CD4-positive, alpha-beta T cell treated with Interleukin-15 for 1 hour (primary cell): Measurements from ENCODE around the gene PCBP3.

Source experiments
- DNase-seq: peaks from one replicate; pipeline ENCODE4 v3.0.0-alpha.2; 2020

The PCBP3 gene

GRCh38 chr21:45899317-45900033 lies 255.9 kb downstream of the PCBP3 start:
- no peak for DNase-seq

DNA sequence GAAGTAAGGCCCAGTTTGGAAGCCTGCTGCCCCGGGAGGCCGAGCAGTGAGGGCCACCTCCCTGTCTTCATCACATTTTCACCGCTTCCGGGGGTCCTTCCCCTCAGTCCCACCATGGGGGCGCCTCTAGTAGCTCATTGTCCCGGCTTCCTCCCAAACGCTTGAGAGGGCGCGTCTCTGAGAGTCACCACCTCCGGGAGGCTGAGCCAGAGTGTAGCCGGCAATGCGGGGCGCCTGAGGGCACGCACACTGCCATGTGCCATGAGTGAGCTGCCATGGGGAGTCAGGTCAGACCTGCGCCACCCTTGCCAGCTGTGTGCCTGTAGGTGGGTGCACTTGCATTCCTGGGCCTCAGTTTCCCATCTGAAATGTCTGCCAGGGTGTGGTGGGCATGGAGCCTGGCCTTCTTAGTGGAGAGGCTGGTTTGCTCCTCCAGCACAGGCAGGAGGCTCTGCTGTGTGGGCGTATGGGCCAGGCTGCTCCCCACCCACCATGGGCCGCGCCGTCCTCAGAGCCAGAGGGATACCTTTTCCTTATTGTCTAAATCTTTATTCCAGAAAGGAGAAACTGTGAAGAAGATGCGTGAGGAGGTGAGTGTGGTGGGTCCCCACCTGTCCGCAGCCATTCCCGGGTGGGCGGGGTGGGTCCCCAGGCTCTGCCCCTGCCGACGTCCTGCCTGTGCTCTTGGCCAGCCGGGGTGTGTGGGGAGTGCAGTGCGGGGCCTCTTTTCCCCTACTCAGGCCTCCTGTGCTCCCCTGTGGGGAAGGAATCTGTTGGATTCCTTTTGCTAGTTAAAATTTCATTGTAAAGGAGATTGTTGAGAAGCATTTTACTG lies 256.7 kb downstream of the PCBP3 start:
- no peak for DNase-seq

DNA sequence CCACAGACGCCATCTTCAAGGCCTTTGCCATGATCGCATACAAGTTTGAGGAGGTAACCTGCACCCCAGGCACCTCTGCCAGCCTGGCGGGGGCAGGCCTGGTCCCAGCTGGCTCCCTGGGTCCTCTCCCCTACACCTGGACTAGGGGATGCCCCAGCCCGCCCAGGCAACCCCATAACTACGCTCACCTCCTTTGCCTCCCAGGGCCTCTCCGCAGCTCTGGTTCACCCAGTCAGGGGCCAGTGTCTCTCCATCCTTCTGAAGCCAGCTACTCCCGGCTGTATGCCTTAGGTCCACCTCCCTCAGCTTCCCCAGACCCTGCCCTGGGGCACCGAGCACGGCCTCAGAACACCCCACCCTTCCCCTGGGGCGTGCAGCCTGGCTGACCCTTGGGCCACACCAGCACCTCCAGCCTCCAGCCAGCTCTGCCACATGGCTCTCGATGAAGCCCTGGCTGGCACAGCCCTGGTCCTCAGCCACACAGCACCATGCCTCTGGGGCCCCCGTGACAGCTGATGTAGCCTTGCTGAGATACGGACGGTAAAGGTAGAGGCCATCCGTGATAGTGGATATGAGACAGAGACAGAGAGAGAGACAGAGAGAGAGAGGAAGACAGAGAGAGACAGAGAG lies 257.7 kb downstream of the PCBP3 start:
- no peak for DNase-seq

DNA sequence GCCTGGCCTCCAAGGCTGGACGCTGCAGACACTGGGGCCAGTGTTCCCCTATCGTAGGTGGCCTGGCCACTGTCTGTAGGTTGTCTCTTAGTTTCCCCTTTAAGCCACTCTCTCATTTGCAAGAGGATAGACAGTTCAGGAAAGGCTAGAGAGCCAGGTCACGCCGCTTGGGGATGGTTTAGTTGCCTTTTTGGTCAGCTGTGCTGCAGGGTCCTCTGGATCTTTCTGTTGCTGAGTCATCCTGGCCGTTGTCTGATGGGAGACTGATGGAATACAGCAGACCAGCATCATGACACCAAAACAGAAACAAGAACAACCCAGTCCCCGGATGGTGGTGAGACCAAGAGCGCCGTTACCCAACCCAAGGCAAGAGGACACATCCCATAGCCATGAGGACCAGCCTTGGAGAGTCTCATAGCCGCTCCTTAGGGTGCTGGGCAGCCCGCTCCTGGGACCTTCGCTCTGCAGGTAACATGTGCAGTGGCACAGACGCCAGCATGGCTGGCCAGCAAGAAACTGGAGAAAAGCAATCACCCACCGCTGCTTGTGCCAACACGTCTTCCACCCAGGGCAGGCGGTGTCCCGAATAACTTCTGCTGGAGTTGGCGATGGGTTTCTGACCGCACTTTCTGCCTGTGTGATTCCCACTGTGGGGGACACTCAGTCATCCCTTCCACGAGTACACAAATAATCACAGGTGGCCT lies 258.9 kb downstream of the PCBP3 start:
- DNase-seq = no peak

DNA sequence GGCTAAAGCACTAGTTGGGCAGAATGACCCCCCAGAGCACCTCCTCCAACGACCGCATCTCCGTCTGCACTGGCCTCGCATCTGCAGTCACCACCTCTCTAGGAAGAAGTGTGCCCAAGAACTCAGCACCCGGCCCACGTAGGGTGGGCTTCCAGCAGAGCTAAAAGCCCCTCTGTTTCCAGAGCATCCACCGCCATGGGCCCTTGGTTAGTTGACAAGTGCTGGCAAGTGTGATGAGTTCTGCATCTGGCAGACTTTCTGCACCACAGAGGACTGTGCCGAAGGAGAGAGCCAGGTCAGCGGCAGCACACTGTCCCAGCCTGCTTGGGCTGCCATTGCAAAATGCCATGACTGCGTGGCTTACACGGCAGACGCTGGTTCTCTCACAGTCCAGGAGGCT lies 261.7 kb downstream of the PCBP3 start:
- DNase-seq = no peak

- DNase-seq = no peak
Measured at GRCh38 chr21:45906196-45906805, 262.8 kb downstream of the PCBP3 start.

DNA sequence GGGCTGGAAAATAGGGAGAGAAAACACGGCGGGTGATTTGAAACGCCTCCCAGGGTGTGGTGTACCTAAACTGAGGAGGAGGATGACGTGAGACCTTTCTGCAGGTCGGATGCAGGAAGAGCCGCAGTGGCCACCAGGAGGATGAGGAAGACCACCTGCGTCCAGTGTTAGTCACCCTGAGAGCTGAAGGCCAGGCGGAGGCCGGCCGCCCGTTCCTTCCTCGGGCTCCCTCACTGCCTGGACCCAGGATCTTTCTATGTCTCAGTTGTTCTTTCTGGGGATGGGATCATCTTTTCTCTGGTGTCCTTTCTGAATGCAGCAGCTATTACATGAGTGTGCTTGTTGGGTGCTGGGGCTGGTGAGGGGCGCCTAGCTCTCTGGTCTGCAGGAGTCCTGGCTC lies 263.3 kb downstream of the PCBP3 start:
- DNase-seq = no peak

DNA sequence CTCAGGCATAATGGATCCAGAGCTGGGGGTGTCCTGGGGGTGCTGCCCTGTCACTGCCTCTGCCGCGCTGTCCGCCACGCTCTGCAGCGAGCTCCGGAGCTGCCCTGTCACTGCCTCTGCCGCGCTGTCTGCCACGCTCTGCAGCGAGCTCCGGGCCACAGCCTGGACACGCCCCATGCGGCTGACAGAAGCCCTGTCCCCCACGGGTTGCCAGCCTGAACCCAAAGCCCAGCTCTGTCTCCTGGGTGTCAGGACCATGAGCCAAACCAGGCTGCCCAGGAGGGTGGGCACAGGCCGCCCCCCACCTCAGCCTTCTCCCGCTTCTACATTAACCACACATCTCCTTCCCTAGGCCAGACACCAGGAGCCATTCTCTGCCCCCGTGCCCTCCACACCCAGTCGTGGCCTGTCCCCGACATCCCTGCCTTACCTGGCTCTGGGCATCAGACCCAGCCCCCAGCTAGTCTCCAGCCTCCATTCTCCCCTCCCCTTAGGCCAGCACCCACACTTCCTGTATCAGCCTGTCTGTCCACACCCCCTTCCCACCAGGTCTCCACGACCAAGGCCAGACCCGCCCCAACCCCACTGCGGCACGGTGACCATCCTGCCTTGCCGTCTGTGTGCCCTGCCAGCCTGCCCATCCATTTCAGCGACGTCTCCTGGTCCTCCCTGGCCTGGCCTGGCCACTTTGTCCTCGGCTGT lies 265.2 kb downstream of the PCBP3 start:
- no peak for DNase-seq

GRCh38 chr21:45909238-45909988 lies 265.9 kb downstream of the PCBP3 start:
- DNase-seq = no peak

GRCh38 chr21:45910155-45910547 lies 266.6 kb downstream of the PCBP3 start:
- DNase-seq = no peak

DNA sequence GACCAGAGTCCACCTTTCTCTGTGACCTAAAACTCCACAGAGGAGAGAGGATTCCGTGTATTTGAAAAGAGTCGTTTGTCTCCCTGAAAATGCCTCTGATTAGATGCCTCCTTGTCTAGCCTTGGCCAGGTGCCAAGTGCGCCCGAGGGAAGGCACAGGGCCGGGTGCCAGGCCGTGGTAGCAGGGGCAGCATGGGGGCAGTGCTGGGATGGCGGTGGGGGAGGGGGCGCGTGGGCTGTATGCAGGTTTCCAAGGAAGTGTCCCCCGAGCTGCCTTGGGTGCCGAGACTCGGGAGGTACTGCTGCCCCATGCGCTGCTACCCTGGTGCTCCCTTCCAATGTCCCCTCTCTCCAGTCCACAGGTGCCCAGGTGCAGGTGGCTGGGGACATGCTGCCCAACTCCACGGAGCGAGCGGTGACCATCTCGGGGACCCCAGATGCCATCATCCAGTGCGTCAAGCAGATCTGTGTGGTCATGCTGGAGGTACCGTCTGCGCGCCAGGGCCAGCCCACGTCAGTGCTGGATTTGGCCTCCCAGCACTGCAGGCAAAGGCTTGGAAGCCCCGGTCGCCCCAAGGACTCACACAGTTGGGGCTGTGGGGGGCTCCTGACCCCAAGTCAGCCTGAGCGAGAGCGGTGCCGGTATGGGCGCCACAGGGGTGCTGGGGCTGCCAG lies 267.2 kb downstream of the PCBP3 start:
- DNase-seq = no peak

GRCh38 chr21:45911806-45912325 lies 268.3 kb downstream of the PCBP3 start:
- DNase-seq = no peak

DNA sequence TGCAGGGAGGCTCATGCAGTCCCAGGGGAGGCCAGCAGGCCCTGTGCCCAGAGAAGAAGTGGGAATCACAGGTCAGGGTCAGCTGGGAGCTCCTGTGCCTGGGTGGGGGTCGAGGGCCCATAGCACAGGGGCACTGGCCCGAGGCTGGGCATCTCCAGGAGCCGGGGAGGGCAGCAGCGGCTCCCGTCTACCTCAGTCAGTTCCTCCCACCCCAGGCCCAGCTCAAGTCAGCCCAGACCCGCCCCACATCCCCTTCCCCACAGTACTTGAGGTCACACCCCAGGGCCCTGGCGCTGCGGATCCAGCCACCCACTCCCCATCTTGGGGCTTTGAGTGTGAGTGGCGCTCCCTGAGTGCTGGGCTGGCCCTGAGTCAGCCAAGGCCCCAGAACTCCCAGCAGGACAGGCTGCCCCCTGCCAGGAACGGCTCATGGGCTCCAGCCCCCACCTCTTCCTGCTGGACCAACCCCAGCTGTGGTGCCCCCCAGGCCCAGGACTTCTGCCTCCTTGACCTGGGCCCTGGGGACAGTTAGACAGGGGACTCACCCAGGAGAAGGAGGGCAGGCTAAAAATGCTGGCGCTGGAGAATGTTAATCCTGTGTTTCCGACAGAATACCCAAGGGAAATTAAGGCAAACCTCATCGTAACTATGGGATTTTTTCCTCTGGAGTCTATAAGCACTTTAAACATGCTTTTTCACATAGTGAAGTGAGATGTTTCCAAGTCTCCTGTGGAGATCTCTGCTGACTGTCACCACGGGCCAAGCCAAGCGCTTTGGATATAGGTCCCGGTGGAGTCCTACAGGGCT lies 269.3 kb downstream of the PCBP3 start:
- DNase-seq = no peak

DNA sequence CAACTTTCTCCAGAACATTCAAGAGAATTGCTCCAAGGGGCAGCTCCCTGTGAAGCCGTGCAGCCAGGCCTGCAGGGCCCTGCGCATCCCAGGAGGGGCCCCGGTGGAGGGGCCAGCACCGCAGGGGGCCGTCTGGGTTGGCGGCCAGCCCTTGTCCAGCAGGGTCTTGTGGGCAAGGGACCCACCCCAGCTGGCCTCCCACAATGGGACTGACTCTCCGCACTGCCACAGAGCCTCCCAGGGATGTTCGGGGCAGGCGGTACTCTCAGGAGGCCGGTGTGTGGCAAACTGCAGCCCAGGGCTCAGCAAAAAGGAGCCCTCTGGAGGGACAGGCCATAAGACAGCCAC lies 269.9 kb downstream of the PCBP3 start:
- no peak for DNase-seq

DNA sequence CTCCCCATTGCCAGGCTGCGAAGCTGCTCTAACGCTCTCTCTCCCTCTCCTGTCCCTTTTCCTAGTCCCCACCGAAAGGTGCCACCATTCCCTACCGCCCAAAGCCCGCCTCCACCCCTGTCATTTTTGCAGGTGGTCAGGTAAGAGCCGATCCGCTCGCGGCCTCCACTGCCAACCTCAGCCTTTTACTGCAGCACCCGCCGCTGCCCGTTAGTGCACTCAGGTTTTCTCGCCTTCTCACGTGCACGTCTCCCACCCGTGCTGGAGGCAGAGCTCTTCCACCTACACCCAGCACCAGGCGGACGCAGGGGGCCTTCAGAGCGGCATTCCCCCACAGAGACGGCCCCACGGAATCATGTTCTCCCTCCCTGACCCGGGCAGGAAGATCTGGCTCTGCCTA lies 270.4 kb downstream of the PCBP3 start:
- no peak for DNase-seq

DNA sequence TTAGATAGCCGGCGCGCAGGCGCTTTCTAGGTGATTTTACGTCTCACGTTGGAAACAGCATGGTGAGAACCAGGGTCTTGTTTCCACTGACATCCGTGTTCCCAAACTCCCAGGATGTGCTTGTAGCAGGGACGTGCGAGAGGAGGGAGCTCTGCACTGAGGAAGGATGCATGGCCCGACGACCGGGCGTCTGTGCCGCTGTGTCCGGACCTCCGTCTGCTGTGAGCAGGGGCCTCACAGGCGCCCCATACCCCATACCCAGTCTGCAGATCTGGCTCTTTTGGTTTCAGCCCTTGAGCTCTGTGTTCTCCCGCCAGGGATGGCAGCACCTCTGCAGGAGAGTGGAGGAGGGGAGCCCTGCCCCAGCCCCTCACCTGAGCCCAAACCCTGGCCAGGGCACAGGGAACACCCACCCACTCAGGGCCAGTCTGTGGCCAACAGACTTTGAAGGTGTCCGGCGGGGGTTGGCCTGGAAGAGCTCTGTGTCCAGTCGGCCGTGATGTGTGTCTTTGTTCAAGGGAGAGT lies 270.9 kb downstream of the PCBP3 start:
- no peak for DNase-seq

GRCh38 chr21:45916011-45916840 lies 272.7 kb downstream of the PCBP3 start:
- no peak for DNase-seq

- no peak for DNase-seq
Measured at GRCh38 chr21:45917241-45917640, 273.7 kb downstream of the PCBP3 start.

DNA sequence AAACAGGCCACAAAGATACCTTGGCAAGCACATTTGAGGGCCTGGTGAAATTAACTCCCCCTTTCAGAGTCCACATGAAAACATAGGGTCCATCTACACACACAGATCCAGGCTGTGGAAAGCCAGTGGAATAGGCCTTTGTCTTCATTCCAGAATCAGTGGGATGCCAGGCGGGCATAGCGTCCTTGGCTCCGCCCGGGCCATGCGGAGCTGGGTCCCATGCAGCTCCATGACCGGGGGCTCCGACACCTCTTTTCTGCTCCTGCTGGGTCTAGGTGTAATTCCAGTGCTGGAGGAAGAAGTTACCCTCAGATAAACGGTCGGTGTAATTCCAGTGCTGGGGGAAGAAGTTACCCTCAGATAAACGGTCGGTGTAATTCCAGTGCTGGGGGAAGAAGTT lies 274.5 kb downstream of the PCBP3 start:
- no peak for DNase-seq
